Adrenal gland (tissue), 5 donors: Measurements from ENCODE around the gene STX8.

ENCODE experiments used
- POLR2A ChIP-seq, 2 donors: fragments of 450-650 bp; IDR thresholded peaks; one replicate each; pipeline ENCODE4 v1.6.1; 2017; ENCODE audit warnings: antibody characterized with exemption in 2 of 2, mild to moderate bottlenecking in 2 of 2, moderate library complexity in 1 of 2
- TF ChIP-seq, protein P1 (sequence below), 6 experiments: fragments of 450-650 bp in 4 of 6; fragments of 200-600 bp in 2 of 6; sonication (generic) in 1 of 6; IDR thresholded peaks; 1 replicate in 5 of 6; 2 replicates in 1 of 6; pipeline versions ENCODE4 v1.5.1 to v1.8.0; 2016 to 2021; ENCODE audit warnings: antibody characterized with exemption in 6 of 6, mild to moderate bottlenecking in 2 of 6, moderate library complexity in 1 of 6
- donor health status: DM: no; HTN: no; CAD: no.

DNA sequence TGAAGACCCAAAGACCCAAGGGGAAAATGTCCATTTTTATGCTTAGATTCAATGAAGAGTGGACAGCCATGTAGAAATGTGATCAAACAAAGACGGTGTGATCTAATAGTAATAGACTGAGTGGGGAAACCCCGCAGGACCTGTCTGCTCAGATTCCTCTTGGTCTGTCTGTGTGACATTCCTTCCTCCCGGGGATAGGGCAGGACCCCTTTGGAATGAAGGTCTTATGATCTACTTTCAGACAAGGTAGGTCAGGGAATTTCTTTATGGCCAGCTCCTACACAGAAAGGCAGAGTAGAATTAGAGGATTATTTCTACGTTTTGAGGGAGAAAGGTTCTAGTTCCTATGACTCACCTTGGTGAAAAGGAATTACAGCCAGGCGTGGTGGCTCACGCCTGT lies 267.6 kb downstream of the STX8 start:
- TF ChIP-seq, protein P1, sequence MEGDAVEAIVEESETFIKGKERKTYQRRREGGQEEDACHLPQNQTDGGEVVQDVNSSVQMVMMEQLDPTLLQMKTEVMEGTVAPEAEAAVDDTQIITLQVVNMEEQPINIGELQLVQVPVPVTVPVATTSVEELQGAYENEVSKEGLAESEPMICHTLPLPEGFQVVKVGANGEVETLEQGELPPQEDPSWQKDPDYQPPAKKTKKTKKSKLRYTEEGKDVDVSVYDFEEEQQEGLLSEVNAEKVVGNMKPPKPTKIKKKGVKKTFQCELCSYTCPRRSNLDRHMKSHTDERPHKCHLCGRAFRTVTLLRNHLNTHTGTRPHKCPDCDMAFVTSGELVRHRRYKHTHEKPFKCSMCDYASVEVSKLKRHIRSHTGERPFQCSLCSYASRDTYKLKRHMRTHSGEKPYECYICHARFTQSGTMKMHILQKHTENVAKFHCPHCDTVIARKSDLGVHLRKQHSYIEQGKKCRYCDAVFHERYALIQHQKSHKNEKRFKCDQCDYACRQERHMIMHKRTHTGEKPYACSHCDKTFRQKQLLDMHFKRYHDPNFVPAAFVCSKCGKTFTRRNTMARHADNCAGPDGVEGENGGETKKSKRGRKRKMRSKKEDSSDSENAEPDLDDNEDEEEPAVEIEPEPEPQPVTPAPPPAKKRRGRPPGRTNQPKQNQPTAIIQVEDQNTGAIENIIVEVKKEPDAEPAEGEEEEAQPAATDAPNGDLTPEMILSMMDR (IDR thresholded peaks at IDR 0.05): no peak
- no peak for TF ChIP-seq POLR2A (IDR thresholded peaks at IDR 0.05)
